Ascending aorta (tissue), 2 donors: ENCODE data around the gene POLE3. TPM values are rescaled to one million over a fixed set of nuclear protein-coding genes. Genes with fewer than 3 reads are reported as not detected.
"Not testable (repeated sequence)": the region's sequence is repeated elsewhere in the genome, so short reads cannot be mapped to it uniquely, and the experiment has no call there.

Experiments
- DNase-seq, 2 donors: peaks; one replicate each; pipeline ENCODE4 v3.0.0-alpha.2; 2019; ENCODE audit warnings: low spot score in 2 of 2
- H3K27ac ChIP-seq, 2 donors: fragments of 200-600 bp; sonication (generic); one replicate each; pipeline ENCODE4 v1.5.1; 2016 to 2017; ENCODE audit warnings: mild to moderate bottlenecking in 1 of 2
- H3K27me3 ChIP-seq: fragments of 200-600 bp; sonication (generic); one replicate; pipeline ENCODE4 v1.5.1; 2017
- H3K36me3 ChIP-seq, 2 donors: fragments of 200-600 bp; sonication (generic); one replicate each; pipeline ENCODE4 v1.5.1; 2016
- H3K4me1 ChIP-seq, 2 donors: fragments of 200-600 bp; sonication (generic); one replicate each; pipeline ENCODE4 v1.5.1; 2016 to 2017; ENCODE audit warnings: mild to moderate bottlenecking in 1 of 2
- H3K4me3 ChIP-seq, 2 donors: fragments of 200-600 bp; sonication (generic); one replicate each; pipeline ENCODE4 v1.5.1; 2016 to 2017; ENCODE audit warnings: mild to moderate bottlenecking in 1 of 2
- H3K9me3 ChIP-seq, 2 donors: fragments of 200-600 bp; sonication (generic); one replicate each; pipeline ENCODE4 v1.5.1; 2016
- CTCF ChIP-seq, 3 experiments: fragments of 200-600 bp in 2 of 3; fragments of 450-650 bp in 1 of 3; sonication (generic) in 2 of 3; IDR thresholded peaks; one replicate each; pipeline ENCODE4 v1.5.1; 2016 to 2019; ENCODE audit warnings: antibody characterized with exemption in 3 of 3, mild to moderate bottlenecking in 1 of 3, moderate library complexity in 1 of 3
- intact Hi-C: fragments of 100-400 bp; cut with DNase I; formaldehyde crosslinking; loops from one replicate; pipeline ENCODE4 v1.15.1; 2023
- total RNA-seq: library from RNA; depleted of rRNA; stranded (reverse); fragments of >200 nt; gene quantifications from one replicate; pipeline ENCODE4 v1.1.0, GENCODE V29; 2016

Gene POLE3
- total RNA-seq, 1 donor from 2014 or later, result 17.5 TPM

GRCh38 chr9:113409883-113410206 is 630 bp downstream of the POLE3 start:
- intact Hi-C loops, result loop anchor here (1.0 kb wide), 2 partner anchors 9 to 135 kb away; partner anchors contain the start of genes ALAD, CDC26 and PRPF4
- peak overlapping the region; percentile 96 to 98 for H3K27ac ChIP-seq
- H3K27me3 ChIP-seq, result no peaks in the 10 kb centered on the region
- H3K4me3 ChIP-seq, result peak overlapping the region; percentile 79 to 82
- H3K9me3 ChIP-seq, result no peaks in the 10 kb centered on the region
- DNase-seq, result no peak
- peaks cover 8 to 12% of the 10 kb centered on the region in 2 donors for H3K36me3 ChIP-seq
- H3K4me1 ChIP-seq, result peaks cover 3 to 8% of the 10 kb centered on the region in 2 donors
- TF ChIP-seq CTCF (IDR thresholded peaks at IDR 0.05), result no peak

GRCh38 chr9:113409481-113409880 is 994 bp downstream of the POLE3 start:
- peaks cover 3 to 8% of the 10 kb centered on the region in 2 donors for H3K4me1 ChIP-seq
- H3K27ac ChIP-seq, result peak overlapping the region; percentile 96 to 98
- H3K27me3 ChIP-seq, result no peaks in the 10 kb centered on the region
- DNase-seq, result no peak
- H3K36me3 ChIP-seq, result peaks cover 8 to 12% of the 10 kb centered on the region in 2 donors
- H3K4me3 ChIP-seq, result peak overlapping the region; percentile 79 to 82
- intact Hi-C loops, result no loop called here
- no peak for TF ChIP-seq CTCF (IDR thresholded peaks at IDR 0.05)
- no peaks in the 10 kb centered on the region for H3K9me3 ChIP-seq

DNA sequence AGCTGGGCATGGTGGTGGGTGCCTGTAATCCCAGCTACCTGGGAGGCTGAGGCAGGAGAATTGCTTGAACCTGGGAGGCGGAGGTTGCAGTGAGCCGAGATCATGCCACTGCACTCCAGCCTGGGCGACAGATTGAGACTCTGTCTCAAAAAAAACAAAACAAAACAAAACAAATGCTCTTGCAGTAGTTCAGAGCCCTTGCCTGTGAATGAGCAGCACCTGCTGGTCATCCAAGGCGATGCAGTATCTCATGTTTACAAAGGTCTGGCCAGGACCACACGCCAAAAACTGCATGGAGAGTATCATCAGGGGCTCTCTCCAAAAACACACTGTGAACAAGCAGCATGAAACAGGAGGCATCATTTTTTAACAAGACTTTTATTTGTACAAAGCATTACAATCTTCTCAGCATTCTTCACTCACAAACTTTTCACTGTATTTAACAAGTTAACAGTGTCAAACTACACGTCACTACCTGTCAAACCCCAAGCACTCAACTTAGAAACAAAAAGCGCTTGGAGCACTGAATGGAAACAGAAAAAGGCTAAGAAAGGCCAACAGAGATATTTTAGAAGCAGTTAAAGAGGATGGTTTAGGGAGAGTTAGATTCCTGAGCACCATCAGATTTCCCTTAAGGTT is 3.5 kb downstream of the POLE3 start:
- peaks cover 8 to 12% of the 10 kb centered on the region in 2 donors for H3K36me3 ChIP-seq
- intact Hi-C loops, H3K4me3 ChIP-seq: not testable (repeated sequence)

DNA sequence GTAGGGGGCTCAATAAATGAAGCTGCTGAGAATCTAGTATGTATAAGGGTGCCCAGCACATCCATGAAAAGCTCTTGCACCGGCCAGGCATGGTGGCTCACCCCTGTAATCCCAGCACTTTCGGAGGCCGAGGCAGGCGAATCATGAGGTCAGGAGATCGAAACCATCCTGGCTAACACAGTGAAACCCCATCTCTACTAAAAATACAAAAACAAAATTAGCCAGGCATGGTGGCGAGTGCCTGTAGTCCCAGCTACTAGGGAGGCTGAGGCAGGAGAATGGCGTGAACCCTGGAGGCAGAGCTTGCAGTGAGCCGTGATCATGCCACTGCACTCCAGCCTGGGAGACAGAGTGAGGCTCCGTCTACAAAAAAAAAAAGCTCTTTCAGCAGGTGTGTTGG is 4.1 kb downstream of the POLE3 start:
- H3K4me3 ChIP-seq, intact Hi-C loops, H3K27me3 ChIP-seq, H3K4me1 ChIP-seq, H3K27ac ChIP-seq, DNase-seq, H3K9me3 ChIP-seq: not testable (repeated sequence)
- peaks cover 8 to 12% of the 10 kb centered on the region in 2 donors for H3K36me3 ChIP-seq

More for the DNA sequence above, 3.5 kb downstream of the POLE3 start:
- TF ChIP-seq CTCF (IDR thresholded peaks at IDR 0.05), result peak; percentile 46 to 56 (median 55)
- not testable (repeated sequence) for H3K27me3 ChIP-seq, H3K9me3 ChIP-seq, H3K27ac ChIP-seq, H3K4me1 ChIP-seq
- DNase-seq, result peak in 1 of 2 donors; percentile 78

DNA sequence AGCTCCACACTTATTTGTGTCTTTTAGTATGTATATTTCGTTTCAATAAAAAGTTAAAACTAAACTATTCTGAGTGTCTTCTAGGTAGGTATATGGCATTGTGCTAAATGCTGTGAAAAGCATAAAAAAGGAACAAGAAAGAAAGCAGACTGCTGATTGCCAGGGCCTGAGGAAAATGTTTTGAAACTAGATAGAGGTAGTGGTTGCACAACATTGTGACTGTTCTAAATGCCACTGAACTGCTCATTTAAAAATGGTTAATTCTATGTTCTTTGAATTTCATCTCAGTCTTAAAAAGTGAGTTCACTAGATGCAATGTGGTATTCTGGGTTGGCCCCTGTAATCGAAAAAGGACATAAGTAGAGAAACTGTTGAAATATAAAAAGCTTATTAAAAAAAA is 6.8 kb downstream of the POLE3 start:
- Histone ChIP-seq H3K4me3 (no peak overlapping the region), H3K27me3 (no peaks in the 10 kb centered on the region), H3K36me3 (peaks cover 8 to 10% of the 10 kb centered on the region in 2 donors), H3K4me1 (peaks cover 0 to 8% of the 10 kb centered on the region in 2 donors), H3K27ac (no peak overlapping the region), H3K9me3 (no peaks in the 10 kb centered on the region)
- no peak for DNase-seq
- intact Hi-C loops, result loop anchor here (5.0 kb wide), 1 partner anchor 181 kb away; the partner anchor contains the start of genes FKBP15 and SLC31A1
- no peak for TF ChIP-seq CTCF (IDR thresholded peaks at IDR 0.05)

DNA sequence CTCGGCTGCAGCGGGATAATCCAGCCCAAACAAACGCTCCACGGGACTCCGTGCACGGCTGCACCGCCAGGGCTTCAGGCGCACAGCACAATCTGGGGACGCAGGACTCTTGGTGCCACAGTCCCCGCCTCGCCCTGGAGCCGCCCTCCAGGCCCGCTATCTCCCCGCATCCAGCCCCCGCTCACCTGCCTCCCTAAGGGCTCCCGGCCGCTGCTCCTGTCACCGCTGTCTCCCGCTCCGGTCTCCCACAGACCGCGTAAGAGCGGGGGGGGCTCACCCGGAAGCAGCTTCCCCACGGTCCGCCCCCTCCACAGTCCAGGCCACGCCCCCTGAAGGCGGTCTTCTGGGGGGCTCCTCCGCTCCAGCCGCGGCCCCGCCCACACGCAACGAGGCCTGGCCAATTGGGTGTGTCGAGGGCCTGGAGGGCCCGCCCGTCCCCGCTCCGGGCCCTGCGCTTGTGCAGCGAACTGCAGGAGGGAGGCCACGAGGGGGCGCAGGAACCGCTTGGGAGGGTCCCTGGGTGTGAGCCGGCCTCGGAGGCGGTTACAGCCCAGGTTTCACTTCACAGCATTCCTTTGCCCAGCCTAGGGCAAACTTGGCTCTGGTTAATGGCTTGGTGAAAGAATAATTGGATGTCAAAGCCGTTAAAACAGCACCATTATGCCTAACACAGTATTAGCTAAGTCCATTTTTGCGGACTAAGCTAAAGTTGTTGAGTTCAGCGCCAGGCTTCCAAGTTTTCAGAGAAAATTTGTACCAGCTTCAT is 9.3 kb downstream of the POLE3 start, which contains the start of gene ALAD:
Gene ALAD (minus strand): TSS at position 258 of the 766 bp plus-strand sequence. CDS start 7,725 bp downstream, outside the sequence.
- Histone ChIP-seq H3K36me3 (no peaks in the 10 kb centered on the region), H3K9me3 (no peaks in the 10 kb centered on the region), H3K27me3 (no peaks in the 10 kb centered on the region), H3K27ac (peak within 1 kb of the TSS; percentile 45 to 46), H3K4me1 (peaks cover 0 to 10% of the 10 kb centered on the region in 2 donors), H3K4me3 (peak within 1 kb of the TSS; percentile 55 to 94)
- peak; percentile 95 to 100 for DNase-seq
- TF ChIP-seq CTCF (IDR thresholded peaks at IDR 0.05), result peak; percentile 96
- intact Hi-C loops, result loop anchor here (1.0 to 5.0 kb wide), 6 partner anchors 9 to 257 kb away; partner anchors contain the start of genes C9orf43, CDC26, FKBP15 and HDHD3
